ENCODE data around the gene SLC25A41. TPM values are rescaled to one million over a fixed set of nuclear protein-coding genes. Genes with fewer than 3 reads are reported as not detected.

The SLC25A41 gene
- total RNA-seq (2014; rRNA removed; shearing (Covaris generic)): not detected in 2 replicates

DNA sequence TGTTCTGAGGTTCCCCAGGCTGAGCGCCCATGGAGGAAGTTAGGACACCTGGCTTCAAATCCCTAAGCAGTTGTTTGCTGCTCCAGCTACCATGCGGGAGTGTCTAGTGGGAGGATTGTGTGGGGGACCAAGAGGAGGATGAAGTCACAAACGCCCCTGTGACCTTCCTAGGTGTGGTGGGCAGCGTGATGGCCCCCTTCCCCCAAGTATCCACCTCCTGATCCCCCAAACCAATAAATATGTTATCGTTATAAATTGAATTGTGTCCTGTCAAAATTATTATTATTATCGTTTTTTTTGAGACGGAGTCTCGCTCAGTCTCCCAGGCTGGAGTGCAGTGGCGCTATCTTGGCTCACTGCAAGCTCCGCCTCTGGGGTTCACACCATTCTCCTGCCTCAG lies at the start of gene SLC25A41:
Gene SLC25A41 (minus strand): TSS at position 101 of the 400 bp plus-strand sequence. CDS start 70 bp downstream, at position 31.
- H3K27ac ChIP-seq: no peak within 1 kb of the TSS
- no peaks in the 10 kb centered on the region for H3K4me1 ChIP-seq (replicated peaks)
- no peak within 1 kb of the TSS for H3K4me3 ChIP-seq
- no peaks in the 10 kb centered on the region for H3K36me3 ChIP-seq
- H3K27me3 ChIP-seq (replicated peaks): peaks cover 7% of the 10 kb centered on the region
- DNase-seq (ENCODE audit: low read depth in 1 of 2, low spot score in 2 of 2): no peak
- H3K9me3 ChIP-seq (replicated peaks): no peaks in the 10 kb centered on the region

DNA sequence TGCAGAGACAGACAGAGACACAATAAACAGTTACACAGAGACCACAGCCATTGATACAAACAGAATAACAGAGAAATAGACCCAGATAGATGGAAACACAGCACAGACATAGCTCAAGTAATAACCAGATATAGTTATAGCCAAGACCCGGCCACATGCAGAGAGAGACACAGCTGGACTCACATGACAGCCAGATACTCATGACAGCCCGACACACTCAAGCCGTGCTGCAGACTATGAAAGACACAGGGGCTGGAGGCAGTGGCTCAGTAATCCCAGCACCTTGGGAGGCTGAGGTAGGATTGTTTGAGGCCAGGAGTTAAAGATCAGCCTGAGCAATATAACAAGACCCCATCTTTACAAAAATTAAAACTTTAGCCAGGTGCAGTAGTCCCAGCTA lies 49.7 kb upstream of the SLC25A41 start:
- Histone ChIP-seq H3K9me3 (replicated peaks) (no peaks in the 10 kb centered on the region), H3K4me1 (replicated peaks) (no peaks in the 10 kb centered on the region), H3K27ac (no peak overlapping the region), H3K36me3 (no peaks in the 10 kb centered on the region), H3K4me3 (no peak overlapping the region), H3K27me3 (replicated peaks) (peaks cover 25% of the 10 kb centered on the region)
- DNase-seq (ENCODE audit: low read depth in 1 of 2, low spot score in 2 of 2): no peak

DNA sequence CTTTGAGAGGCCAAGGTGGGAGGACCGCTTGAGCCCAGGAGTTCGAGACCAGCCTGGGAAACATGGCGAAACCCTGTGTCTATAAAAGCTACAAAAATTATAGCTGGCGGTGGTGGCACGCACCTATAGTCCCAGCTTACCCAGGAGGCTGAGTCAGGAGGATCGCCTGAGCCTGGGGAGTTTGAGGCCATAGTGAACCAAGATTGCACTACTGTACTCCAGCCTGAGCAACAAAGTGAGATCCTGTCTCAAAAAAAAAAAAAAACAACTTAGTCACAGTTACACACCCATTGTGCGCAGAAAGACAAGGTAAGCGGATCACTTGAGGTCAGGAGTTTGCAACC lies 48.8 kb upstream of the SLC25A41 start:
- H3K4me1 ChIP-seq (replicated peaks): no peaks in the 10 kb centered on the region

DNA sequence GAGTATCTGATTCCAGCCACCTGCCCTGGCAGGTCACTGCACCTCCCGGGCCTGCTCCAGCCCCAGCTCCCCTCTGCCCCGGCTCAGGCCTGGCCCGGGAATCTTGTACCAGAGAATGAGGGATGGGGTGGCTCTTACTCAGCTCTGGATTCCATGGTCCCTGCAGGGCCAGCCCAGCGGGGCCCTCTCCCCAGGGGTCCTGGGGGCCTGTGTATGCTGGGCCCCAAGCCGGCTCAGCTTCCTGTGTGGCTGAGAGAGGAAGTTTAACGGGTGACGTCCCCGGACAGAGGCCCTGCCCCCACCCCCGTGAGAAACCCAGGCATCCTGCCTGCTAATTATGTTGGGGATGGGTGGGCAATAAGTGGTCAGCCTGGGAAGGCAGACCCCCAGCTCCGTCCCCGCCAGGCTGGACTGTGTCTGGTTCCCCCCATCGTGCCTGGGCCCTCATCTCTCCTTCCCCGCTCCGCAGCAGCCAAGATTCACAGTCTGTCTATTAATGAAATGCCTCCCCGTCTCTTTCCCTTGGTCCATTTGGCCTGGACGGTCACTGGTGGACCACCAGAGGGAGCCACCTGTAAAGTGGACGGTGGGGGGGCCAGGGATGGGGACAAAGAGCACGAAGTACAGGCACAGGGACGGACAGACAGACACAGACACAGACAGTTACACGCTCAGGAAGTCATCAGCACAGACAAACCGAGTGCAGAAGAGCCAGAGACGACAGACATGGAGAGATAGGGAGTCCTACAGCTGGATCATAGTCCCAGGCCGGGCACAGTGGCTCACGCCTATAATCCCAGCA lies 48.2 kb upstream of the SLC25A41 start, which contains the start of gene DENND1C:
Gene DENND1C (minus strand): TSS at position 247 of the 802 bp plus-strand sequence. CDS start 92 bp downstream, at position 155.
- no peak within 1 kb of the TSS for H3K27ac ChIP-seq

More for the DNA sequence above, 48.8 kb upstream of the SLC25A41 start:
- Histone ChIP-seq H3K4me3 (no peak overlapping the region), H3K27me3 (replicated peaks) (peaks cover 25% of the 10 kb centered on the region), H3K27ac (no peak overlapping the region), H3K9me3 (replicated peaks) (no peaks in the 10 kb centered on the region), H3K36me3 (no peaks in the 10 kb centered on the region)
- no peak for DNase-seq (ENCODE audit: low read depth in 1 of 2, low spot score in 2 of 2)

DNA sequence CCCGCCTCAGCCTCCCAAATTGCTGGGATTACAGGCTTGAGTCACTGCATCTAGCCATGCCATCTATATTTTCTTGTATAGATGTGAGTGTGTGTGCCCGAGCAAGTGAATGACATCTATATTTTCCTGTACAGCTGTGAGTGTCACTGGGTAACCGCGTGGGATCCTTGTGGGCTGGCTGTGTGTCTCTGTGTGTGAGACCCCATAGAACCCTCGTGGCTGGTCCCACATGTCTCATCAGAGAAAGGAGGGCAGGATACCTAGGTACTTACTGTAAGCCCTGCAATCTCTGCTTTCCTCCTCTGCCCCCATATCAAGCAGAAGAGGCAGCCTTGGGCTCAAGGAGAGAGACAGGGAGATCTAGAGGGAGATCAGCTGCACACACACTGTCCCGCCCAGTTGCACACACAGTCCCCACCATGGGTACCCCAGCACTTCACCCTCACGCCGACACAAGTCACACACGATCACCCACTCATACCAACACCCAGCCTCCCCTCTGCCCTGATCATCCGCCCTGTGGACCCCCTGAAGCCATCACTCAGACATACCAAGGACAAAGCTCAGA lies 47.4 kb upstream of the SLC25A41 start:
- Histone ChIP-seq H3K4me1 (replicated peaks) (no peaks in the 10 kb centered on the region), H3K27me3 (replicated peaks) (peaks cover 33% of the 10 kb centered on the region), H3K36me3 (no peaks in the 10 kb centered on the region)

More for the DNA sequence above, 48.2 kb upstream of the SLC25A41 start, which contains the start of gene DENND1C:
- Histone ChIP-seq H3K4me1 (replicated peaks) (no peaks in the 10 kb centered on the region), H3K9me3 (replicated peaks) (no peaks in the 10 kb centered on the region), H3K27me3 (replicated peaks) (peaks cover 27% of the 10 kb centered on the region), H3K4me3 (no peak within 1 kb of the TSS), H3K36me3 (no peaks in the 10 kb centered on the region)
- peak; percentile 26 to 55 for DNase-seq (ENCODE audit: low read depth in 1 of 2, low spot score in 2 of 2)

DNA sequence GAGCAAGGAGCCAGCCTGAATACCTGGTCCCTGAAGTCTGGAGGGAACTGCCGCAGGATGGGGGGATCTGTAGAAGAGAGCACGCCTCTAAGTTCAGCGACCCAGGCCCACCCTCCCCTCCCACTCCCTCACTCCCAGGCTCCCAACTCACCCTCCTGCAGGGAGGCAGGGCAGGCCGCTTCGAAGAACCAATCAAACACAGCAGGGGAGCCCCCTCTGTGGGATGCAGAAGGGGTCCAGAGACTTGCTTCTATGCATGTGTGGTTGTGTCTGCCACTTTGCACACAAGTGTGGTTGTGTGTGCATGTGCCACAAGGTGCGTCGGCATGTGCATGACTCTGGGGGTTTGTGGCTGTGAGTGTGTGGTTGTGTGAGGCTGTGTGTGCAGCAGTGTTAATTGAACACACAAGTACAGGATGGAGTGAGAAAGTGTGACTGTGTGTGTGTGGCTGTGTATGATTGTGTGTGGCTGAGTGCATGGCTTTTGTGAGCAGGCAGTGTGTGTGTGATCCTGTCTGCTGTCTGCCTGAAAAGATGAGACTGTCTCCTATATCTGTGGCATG lies 46.4 kb upstream of the SLC25A41 start:
- Histone ChIP-seq H3K4me3 (no peak overlapping the region), H3K9me3 (replicated peaks) (no peaks in the 10 kb centered on the region), H3K4me1 (replicated peaks) (no peaks in the 10 kb centered on the region), H3K36me3 (no peaks in the 10 kb centered on the region), H3K27ac (no peak overlapping the region), H3K27me3 (replicated peaks) (peaks cover 42% of the 10 kb centered on the region)
- no peak for DNase-seq (ENCODE audit: low read depth in 1 of 2, low spot score in 2 of 2)

More for the DNA sequence above, 47.4 kb upstream of the SLC25A41 start:
- no peak for DNase-seq (ENCODE audit: low read depth in 1 of 2, low spot score in 2 of 2)
- Histone ChIP-seq H3K9me3 (replicated peaks) (no peaks in the 10 kb centered on the region), H3K27ac (no peak overlapping the region), H3K4me3 (no peak overlapping the region)

DNA sequence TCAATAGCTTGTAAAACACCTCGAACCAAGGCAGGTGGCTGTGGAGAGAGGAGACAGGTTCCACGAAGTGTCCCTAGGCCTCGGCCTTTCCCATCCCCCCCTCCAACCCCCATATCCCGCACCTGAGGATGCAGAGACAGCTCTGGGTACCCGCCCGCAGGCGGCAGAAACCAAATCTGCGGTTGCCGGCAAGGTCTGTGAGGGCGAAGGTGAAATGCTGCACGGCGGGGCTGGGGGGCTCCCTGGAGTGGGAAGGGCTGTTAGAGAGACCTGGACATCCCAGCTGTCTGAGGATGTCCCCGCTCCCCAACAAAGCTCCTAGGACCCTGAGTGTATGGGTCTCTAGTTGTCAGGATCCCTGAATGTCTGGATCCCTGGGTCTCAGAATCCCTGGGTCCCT lies 45.3 kb upstream of the SLC25A41 start:
- Histone ChIP-seq H3K9me3 (replicated peaks) (no peaks in the 10 kb centered on the region), H3K4me3 (no peak overlapping the region), H3K36me3 (no peaks in the 10 kb centered on the region)

DNA sequence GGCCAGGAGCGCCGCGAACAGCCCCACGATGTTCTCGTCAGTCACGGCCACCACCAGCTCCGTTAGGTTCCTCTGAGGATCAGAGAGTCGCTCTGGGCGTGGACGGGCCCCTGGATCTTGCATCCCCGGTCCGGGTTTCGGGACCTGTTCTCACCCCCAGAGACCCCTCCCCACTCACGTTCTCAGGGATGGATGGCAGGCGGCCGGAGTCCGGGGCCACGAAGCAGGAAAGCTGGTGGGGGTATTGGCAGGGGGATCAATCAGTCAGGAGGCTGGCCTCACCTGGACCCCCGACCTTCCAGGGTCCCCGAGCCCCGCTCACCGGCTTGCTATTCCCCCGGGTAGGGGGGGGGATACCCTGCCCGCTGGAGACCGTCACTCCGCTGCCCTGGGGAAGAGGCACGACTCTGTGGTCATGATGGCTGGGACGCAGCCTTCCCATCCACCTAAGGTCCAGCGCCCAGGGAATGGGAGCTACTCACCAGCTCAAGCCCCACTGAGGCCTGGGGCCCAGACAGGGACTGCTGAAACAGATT lies 43.4 kb upstream of the SLC25A41 start:
- Histone ChIP-seq H3K4me3 (no peak overlapping the region), H3K27ac (no peak overlapping the region), H3K27me3 (replicated peaks) (peaks cover 38% of the 10 kb centered on the region), H3K36me3 (no peaks in the 10 kb centered on the region), H3K4me1 (replicated peaks) (no peaks in the 10 kb centered on the region), H3K9me3 (replicated peaks) (no peaks in the 10 kb centered on the region)
- no peak for DNase-seq (ENCODE audit: low read depth in 1 of 2, low spot score in 2 of 2)

More for the DNA sequence above, 45.3 kb upstream of the SLC25A41 start:
- no peak for DNase-seq (ENCODE audit: low read depth in 1 of 2, low spot score in 2 of 2)
- no peaks in the 10 kb centered on the region for H3K4me1 ChIP-seq (replicated peaks)
- peaks cover 48% of the 10 kb centered on the region for H3K27me3 ChIP-seq (replicated peaks)
- H3K27ac ChIP-seq: no peak overlapping the region

DNA sequence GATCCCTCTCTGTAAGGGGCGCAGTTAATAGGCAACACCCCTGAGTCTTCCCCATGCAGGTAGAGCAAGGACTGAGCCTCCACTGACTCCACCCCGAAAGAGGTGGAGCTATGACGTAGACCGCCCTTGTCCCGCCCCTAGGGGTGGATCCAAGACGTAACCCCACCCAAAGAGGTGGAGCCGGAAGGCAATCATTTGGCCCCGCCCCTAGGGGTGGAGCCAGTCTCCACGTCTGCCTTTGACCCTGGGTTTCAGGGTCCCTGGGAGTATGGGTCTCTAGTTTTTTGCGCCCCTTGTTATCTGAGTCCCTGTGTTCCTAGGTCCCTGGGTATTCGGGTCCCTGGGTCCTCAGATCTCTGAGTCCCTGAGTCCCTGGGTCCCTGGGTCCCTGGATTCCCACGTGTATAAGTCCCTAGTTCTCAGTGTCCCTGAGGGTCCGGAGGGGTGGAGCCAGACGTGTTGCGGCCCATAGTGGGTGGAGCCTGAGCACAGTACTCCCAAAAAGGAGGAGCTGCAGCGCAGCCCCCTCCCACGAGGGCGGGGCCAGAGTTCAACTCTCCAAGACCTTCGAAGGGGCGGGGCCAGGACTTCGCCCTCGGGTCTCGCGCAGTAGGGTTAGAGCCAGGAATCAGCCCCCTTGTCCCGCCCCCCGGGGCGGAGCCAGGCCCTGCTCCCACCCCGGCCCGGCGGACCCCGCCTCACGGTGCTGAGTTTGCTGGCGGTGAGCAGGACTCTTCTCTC lies 42.8 kb upstream of the SLC25A41 start:
- peak; percentile 15 to 52 for DNase-seq (ENCODE audit: low read depth in 1 of 2, low spot score in 2 of 2)
- Histone ChIP-seq H3K27ac (no peak overlapping the region), H3K27me3 (replicated peaks) (peaks cover 35% of the 10 kb centered on the region), H3K9me3 (replicated peaks) (no peaks in the 10 kb centered on the region), H3K36me3 (no peaks in the 10 kb centered on the region), H3K4me3 (no peak overlapping the region), H3K4me1 (replicated peaks) (no peaks in the 10 kb centered on the region)

DNA sequence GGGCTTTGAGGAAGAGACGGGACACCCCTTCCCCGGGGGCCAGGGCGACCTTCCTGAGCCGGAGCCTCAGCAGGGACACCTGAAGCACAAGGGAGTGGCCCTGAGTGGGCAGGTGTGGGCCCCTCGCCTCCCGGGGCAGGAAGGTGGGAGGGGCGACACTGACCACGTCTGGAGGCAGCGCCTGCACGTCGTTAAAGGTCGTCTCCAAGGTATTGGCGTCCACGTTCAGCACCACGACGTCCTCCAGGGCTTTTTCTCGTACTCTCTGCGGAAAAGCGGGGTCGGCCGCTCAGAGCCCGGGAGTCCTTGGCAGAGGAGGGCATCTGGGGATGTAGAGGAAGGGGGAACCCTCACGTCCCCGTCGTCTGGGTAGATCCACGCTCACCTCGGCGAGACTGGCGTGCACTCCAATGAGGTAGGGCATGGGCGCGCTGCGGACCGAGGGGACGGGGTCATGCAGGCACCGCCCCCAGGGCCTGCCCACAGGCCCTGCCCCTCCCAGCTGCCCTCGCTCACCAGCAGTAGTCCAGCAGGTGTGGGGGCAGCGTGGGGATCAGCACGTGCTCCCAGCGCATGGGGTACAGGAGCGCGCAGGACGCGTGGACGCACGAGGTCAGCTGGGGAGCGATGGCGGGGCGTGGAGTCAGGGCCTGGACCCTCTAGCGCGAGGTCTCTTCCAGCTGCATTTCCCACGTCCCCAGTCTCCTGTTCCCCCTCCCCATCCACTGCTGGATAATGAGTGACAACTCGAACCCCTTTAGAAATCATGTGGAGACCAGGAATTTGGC lies 42.0 kb upstream of the SLC25A41 start:
- H3K27me3 ChIP-seq (replicated peaks): peaks cover 35% of the 10 kb centered on the region
- no peak overlapping the region for H3K4me3 ChIP-seq
- H3K36me3 ChIP-seq: no peaks in the 10 kb centered on the region
- H3K27ac ChIP-seq: no peak overlapping the region
- H3K4me1 ChIP-seq (replicated peaks): no peaks in the 10 kb centered on the region
- no peaks in the 10 kb centered on the region for H3K9me3 ChIP-seq (replicated peaks)
- DNase-seq (ENCODE audit: low read depth in 1 of 2, low spot score in 2 of 2): no peak

DNA sequence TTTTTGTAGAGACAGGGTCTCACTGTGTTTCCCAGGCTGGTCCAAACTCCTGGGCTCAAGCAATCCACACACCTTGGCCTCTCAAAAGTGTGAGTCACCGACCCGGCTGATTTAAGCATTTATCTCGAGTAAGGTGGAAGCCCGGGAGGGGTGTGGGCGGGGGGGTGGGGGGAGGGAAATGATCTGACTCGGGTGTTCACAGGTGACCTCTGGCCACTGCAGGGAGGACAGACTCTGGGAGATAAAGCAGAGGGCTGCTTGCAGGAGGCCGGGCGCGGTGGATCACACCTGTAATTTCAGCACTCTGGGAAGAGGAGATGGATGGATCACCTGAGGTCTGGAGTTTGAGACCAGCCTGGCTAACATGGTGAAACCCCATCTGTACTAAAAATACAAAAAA lies 40.1 kb upstream of the SLC25A41 start:
- Histone ChIP-seq H3K4me1 (replicated peaks) (no peaks in the 10 kb centered on the region), H3K27me3 (replicated peaks) (peaks cover 25% of the 10 kb centered on the region), H3K9me3 (replicated peaks) (no peaks in the 10 kb centered on the region), H3K4me3 (no peak overlapping the region), H3K27ac (no peak overlapping the region), H3K36me3 (no peaks in the 10 kb centered on the region)
- DNase-seq (ENCODE audit: low read depth in 1 of 2, low spot score in 2 of 2): no peak

DNA sequence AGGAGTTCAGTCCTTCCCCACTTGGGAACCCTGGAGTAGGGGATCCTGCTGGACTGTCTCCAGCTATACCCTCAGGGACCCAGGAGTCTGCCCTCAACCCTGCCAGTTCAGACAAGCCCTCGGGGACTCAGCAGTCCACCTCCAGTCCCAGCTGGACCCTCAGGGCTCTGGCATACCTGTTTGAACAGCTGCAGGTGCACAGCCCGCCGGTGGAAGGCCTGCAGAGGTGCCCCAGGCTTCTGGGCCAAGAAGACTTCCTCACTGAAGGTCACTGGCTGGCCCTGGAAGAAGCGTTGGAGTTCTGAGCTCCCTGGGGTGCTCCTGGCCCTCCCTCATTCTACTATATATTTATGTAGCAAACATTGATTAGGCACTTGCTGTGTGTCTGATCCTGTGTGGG lies 39.1 kb upstream of the SLC25A41 start:
- H3K27ac ChIP-seq: no peak overlapping the region

DNA sequence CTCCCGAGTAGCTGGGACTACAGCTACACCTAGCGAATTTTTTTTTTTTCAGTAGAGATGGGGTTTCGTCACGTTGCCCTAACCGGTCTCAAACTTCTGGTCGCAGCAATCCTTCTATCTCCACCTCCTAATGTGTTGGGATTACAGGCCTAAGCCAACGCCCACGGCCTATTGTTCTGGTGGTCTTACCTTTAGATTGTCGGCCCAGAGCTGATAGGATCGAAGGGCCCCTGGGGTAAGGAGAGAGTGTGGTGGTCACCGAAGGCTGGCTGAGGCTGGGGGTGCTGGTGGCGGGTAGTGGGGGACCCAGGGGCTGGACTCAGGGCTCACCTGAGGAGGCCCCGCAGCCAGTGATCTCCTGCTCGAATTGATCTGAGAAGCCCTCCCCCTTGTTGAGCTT lies 37.5 kb upstream of the SLC25A41 start:
- no peak for DNase-seq (ENCODE audit: low read depth in 1 of 2, low spot score in 2 of 2)
- Histone ChIP-seq H3K9me3 (replicated peaks) (no peaks in the 10 kb centered on the region), H3K27ac (no peak overlapping the region), H3K4me1 (replicated peaks) (no peaks in the 10 kb centered on the region), H3K4me3 (no peak overlapping the region), H3K27me3 (replicated peaks) (peaks cover 31% of the 10 kb centered on the region), H3K36me3 (no peaks in the 10 kb centered on the region)

More for the DNA sequence above, 39.1 kb upstream of the SLC25A41 start:
- H3K4me1 ChIP-seq (replicated peaks): no peaks in the 10 kb centered on the region
- DNase-seq (ENCODE audit: low read depth in 1 of 2, low spot score in 2 of 2): no peak
- H3K36me3 ChIP-seq: no peaks in the 10 kb centered on the region
- no peaks in the 10 kb centered on the region for H3K9me3 ChIP-seq (replicated peaks)
- H3K4me3 ChIP-seq: no peak overlapping the region
- peaks cover 33% of the 10 kb centered on the region for H3K27me3 ChIP-seq (replicated peaks)

Data from SJSA1 (cell line).